Sigmoid colon (tissue), 4 donors: ENCODE results near the gene ODC1.
"Not testable (repeated sequence)": the region's sequence is repeated elsewhere in the genome, so short reads cannot be mapped to it uniquely, and the experiment has no call there.

Source experiments
- CTCF ChIP-seq, 4 experiments: fragments of 450-650 bp in 3 of 4; fragments of 200-600 bp in 1 of 4; IDR thresholded peaks; one replicate each; pipeline ENCODE4 v1.5.1; 2016 to 2019; ENCODE audit warnings: antibody characterized with exemption in 4 of 4, mild to moderate bottlenecking in 3 of 4, moderate library complexity in 2 of 4
- EP300 ChIP-seq, 4 donors: sonication (generic); formaldehyde crosslinking; IDR thresholded peaks; one replicate each; pipeline ENCODE4 v1.6.1; 2017; ENCODE audit warnings: antibody characterized with exemption in 4 of 4
- POLR2A ChIP-seq, 2 donors: fragments of 450-650 bp; IDR thresholded peaks; one replicate each; pipeline ENCODE4 v1.6.1; 2016; ENCODE audit warnings: antibody characterized with exemption in 2 of 2, mild to moderate bottlenecking in 2 of 2, moderate library complexity in 2 of 2
- POLR2AphosphoS5 ChIP-seq, 4 donors: sonication (generic); formaldehyde crosslinking; IDR thresholded peaks; one replicate each; pipeline ENCODE4 v1.6.1; 2017; ENCODE audit warnings: antibody characterized with exemption in 4 of 4

DNA sequence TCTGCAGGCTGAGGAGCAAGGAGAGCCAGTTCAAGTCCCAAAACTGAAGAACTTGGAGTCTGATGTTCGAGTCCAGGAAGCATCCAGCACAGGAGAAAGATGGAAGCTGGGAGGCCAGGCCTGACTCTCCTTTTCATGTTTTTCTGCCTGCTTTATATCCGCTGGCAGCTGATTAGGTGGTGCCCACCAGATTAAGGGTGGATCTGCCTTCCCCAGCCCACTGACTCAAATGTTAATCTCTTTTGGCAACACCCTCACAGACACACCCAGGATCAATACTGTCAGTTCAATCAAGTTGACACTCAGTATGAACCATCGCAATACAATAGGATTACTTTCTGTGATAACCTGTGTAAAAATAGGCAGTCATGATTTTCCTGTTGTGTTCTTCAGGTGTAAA is 9.1 kb upstream of the ODC1 start:
- not testable (repeated sequence) for TF ChIP-seq POLR2A, CTCF, POLR2AphosphoS5, EP300 (IDR thresholded peaks at IDR 0.05)
